Epidermal melanocyte (primary cell): ENCODE measurements around the gene LAMC3.

Experiments used
- DNase-seq: peaks from one replicate; pipeline ENCODE4 v3.0.0; 2011; ENCODE audit warnings: low spot score; ENCODE audit not compliant: insufficient read length

Gene LAMC3

GRCh38 chr9:131116281-131117120, 107.5 kb downstream of the LAMC3 start:
- no peak for DNase-seq

- no peak for DNase-seq
Observed at GRCh38 chr9:131117121-131117761, 108.3 kb downstream of the LAMC3 start.

- no peak for DNase-seq
Observed at GRCh38 chr9:131117762-131118145, 108.8 kb downstream of the LAMC3 start.

- DNase-seq = no peak
Observed at GRCh38 chr9:131119600-131119999, 110.6 kb downstream of the LAMC3 start.

GRCh38 chr9:131120620-131121228, 111.8 kb downstream of the LAMC3 start:
- no peak for DNase-seq

GRCh38 chr9:131121346-131121745, 112.4 kb downstream of the LAMC3 start:
- no peak for DNase-seq

- no peak for DNase-seq
Observed at GRCh38 chr9:131122158-131122557, 113.2 kb downstream of the LAMC3 start.

- DNase-seq = no peak
Observed at GRCh38 chr9:131125038-131125287, 116.0 kb downstream of the LAMC3 start.

GRCh38 chr9:131125288-131126058, 116.5 kb downstream of the LAMC3 start, which contains the start of gene NUP214:
Gene NUP214 (plus strand): TSS chr9:131125586. CDS start chr9:131125705, 119 bp downstream.
- DNase-seq = peak; percentile 97

GRCh38 chr9:131126059-131126426, 117.1 kb downstream of the LAMC3 start:
- no peak for DNase-seq

- no peak for DNase-seq
Observed at GRCh38 chr9:131129183-131129582, 120.2 kb downstream of the LAMC3 start.

- DNase-seq = no peak
Observed at GRCh38 chr9:131138676-131139075, 129.7 kb downstream of the LAMC3 start.

GRCh38 chr9:131140112-131140511, 131.1 kb downstream of the LAMC3 start:
- no peak for DNase-seq

- DNase-seq = no peak
Observed at GRCh38 chr9:131140550-131140949, 131.6 kb downstream of the LAMC3 start.

GRCh38 chr9:131142160-131142559, 133.2 kb downstream of the LAMC3 start:
- no peak for DNase-seq
